ENCODE data around the gene LIMA1.

LIMA1 gene

DNA sequence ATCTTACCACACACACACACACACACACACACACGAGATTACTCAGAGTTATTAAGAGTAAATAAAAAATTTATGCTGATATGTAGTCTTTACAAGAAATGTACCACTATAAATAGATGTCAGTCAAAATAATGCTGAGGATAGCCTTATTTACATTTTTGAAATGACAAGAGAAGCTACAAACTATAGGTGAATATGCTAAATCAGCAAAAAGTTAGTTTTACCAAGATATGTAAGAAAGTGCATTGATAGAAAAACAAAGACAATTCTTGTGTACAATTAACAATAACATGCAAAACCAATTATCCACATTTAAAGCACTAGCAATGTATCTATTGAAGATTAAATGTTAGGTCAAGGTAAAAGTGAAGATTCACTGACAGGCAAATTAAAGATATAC, 69.3 kb downstream of the LIMA1 start:
- DNase-seq = no peak

DNA sequence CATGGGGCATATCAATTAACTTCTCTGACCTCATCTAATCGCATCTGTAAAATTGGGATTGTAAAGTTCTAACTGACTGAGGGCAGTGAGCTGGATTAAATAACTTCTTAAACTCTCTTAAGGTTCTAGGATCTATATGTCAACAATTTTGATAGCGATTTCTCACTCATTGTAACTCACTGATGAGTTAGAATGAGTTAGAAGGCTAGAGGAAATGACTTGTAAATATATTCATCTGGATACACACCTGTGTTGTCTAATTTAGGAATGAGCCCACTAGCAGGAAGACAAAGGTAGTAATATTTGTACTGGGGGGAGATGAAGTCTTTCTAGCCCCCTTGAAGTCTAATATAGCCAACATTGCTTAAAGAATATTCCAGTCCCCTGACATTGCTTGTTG, 69.9 kb downstream of the LIMA1 start:
- no peak for DNase-seq

DNA sequence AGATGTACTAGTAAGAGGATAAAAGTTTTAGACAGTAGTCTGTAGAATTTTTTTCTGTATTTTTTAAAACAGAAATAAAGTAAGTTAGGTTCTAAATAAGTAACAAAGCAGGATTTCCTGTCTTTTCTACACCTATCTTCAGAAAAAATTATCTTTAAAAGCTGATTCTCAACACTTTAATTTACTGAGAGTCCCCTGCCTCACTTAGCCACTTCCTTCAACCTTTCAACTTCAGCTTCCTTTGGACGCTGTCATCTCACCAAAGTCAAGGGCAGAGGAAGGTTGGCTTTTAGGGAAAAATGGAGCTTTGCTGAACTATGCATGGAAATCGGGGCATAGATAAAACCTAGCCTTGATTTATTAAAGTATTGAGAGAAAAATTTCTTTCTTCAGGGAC, 71.3 kb downstream of the LIMA1 start:
- DNase-seq = no peak

DNA sequence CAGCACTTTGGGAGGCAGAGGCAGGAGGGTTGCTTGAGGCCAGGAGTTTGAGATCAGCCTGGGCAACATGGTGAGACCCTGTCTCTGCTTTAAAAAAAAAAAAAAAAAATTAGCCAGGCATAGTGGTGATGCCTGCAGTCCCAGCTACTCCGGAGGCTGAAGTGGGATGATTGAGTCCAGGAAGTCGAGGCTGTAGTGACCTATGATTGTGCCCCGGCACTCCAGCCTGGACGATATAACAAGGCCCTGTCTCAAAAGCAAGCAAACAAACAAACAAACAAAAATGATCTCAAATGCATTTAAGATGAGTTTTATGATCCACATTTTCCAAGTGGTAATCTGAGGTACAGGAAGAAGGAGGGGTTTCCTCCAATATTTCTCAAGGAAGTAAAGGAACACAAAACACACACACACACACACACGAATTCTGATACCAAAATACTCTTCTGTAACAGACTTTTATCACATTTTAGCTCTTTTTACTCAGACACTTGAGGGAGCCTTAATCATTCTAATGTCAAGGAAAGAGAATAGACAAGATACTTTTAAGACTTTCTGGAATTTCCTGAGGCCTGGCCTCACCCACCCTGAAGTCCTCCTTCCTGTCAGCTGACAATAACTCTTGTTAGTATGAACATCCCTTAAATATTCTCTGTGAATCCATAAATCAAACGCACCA, 71.8 kb downstream of the LIMA1 start:
- DNase-seq = no peak

DNA sequence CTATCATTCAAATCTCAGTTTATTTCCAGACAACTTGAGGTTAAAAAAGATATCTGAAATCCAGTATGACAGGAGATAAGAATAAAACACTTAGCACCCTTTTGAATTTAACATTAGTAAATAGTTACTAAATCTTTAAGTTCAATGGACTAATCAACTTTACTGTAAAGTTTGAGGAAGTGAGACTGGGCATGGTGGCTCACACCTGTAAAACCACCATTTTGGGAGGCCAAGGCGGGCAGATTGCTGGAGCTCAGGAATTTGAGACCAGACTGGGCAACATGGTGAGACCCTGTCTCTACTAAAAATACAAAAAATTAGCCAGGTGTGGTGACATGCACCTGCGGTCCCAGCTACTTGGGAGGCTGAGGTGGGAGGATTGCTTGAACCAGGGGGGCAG, 75.9 kb downstream of the LIMA1 start:
- no peak for DNase-seq

DNA sequence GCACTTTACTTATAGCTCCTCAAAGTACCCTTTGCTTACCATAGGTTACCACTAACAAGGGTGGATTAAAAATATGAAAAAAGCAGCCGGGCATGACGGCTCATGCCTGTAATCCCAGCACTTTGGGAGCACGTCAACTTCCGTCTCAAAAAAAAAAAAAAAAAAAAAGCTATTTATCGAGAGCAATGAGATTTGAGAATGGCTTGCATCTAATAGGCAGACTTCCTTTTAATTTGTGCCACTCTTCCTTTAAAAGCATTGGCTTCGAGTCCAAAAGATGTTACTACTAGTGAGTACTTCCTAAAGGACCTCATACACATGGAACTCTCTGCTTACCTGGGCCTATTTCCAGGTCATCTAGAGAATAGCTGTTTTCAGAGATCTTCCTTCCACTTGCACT, 77.7 kb downstream of the LIMA1 start:
- no peak for DNase-seq

DNA sequence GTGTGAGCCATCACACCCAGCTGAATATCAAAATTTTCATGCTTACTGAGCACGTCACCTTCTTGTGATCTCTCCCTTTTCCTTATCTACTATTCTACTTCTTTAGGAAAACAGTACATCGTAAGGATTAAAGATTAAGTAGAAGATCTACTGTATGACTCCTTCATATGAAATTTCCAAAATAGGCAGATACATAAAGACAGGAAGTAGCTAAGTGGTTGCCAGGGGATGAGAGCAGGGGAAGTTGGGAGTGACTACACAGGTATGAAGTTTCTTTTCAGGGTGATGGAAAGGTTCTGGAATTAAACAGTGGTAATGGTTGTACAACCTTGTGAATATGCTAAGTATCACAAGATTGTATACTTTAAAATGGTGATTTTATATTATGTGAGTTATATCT, 79.6 kb downstream of the LIMA1 start:
- DNase-seq = no peak

DNA sequence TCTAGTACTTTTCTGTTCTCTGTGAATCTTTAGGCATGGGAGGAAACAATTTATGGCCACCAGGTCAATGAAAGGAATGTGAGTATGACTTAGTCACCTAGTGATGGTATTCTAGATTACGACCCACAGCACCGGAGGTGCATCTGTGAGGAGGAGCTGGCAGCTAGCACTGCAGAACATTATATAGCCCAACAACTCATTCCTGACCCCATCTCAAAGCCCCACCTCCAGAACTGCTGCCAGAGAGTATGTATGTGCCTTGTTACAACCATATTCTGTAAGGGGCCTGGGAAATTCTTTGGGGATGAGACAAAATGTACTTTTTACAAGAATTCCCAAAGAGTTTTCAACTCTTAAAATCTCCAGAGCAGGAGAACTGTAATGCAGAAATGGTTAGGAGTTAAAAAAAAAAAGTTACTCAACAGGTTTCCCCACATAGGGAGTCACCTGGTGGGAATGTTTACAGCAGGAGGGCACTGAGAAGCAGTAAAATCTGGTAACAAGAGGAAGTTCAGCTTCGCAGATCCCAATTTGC, 81.3 kb downstream of the LIMA1 start:
- peak; percentile 10 for DNase-seq

DNA sequence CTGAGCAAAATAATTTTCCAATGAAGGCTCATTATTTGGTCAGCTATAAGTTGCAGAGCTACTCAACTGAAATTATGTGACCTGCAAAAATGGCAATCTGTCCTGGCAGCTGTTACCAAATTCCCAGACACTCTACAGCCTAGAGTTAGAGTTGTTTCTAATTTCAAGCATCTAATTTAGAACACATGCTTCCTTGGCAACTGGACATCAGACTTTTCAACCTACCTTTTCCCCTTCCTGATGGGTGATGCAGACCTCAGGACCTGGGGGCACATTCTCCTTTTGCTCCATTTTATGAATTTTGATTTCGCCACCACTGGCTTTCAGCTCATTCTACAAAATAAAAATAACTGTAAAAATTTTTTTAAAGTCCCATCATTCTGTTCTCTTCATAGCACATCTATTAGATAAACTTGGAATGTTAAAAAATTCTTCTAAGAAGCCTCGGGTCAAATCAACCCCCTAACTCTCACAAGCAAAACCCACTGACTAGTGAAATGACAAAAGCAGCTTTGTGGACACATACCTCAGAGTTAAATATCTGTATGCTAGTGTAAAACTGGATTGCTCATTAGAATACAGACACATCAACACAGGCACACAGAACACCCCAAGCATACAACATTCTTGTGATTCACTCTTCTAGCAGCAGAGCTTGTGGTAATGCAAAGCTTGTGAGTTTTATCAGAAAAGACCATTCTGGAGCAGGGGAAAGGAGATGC, 82.6 kb downstream of the LIMA1 start:
- DNase-seq = no peak

DNA sequence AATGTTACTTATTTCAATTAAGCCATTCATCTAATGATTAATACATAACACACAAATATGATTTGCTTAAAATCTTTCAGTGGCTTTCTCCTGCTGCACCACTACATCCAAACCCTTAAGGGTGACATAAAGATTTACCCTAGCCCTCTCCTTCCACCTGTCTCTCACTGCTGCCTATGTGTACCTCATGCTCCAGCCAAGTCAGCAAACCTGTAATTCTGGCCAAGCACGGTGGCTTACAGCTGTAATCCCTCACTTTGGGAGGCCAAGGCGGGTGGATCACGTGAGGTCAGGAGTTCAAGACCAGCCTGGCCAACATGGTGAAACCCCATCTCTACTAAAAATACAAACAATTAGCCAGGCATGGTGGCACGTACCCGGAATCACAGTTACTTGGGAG, 84.5 kb downstream of the LIMA1 start:
- no peak for DNase-seq

DNA sequence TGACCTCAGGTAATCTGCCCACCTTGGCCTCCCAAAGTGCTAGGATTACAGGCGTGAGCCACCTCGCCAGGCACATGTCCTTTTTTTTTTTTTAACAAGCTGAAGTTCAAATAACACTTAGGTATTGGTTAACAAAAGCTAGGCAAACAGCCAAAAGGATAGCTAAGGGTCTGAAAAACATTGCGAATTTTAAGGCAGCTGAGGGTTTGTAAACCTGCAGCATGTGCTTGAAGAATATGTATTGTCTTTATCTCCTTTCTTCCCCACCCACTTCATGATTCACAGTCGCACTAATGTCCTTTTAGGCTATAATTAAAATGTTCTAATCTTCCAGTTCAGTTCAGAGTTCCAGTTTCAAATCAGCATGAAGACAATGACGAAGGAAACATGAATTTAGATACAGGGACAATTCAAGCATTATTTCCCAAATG, 86.0 kb downstream of the LIMA1 start:
- DNase-seq = peak; percentile 20

DNA sequence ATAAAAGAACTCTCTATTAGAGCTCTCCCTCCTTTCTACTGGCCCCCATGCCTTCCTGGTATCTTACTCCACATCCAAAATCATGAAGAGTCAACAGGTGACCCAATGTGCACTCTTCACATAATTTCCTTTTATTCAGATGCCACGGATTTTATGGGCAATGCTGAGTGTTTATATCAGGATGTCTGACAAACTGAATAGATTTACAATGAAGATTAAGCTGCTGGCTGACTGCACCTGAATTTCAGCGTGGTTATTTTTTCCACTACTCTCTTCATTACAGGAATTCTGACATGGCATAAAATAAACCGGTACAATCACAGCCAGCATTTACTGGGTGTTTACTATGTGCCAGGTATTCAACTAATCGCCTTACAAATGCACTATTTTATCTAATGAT, 86.8 kb downstream of the LIMA1 start:
- DNase-seq = no peak

DNA sequence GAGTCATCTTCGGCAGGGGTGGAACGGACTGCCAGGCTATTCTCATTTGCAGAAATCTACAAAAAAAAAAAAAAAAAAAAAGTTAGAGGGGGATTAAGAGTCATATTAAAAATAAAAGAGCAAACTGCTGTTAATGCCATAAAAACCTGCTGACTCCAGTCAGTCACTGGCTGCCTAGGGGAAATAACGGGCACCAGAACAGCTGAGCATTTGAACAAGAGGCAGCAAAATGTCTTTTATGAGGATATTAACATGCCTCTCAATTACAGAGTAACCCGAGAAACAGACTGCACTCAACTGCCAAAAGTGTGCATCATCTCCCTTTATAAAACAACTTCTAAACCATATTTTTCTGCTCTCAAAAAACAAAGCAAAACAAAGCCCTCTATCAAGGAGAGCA, 87.5 kb downstream of the LIMA1 start:
- no peak for DNase-seq

DNA sequence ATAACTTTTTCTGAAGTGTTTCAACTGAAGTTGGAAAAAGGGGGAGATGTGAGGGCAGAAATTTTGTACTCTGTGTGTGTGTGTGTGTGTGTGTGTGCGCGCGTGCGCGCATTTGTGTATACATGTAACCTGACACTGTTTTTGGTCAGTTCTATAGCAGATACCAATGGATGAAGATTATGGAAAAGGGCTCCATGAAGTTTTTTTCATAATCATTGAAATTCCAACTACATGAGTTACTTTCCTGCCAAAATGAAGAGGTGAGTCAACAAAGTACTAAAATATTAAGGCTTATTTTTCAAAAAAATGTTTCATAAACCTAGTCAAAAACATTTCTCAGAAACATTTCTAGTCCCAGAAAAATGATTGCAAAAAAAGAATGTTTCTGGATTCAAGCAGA, 90.4 kb downstream of the LIMA1 start:
- DNase-seq = no peak

DNA sequence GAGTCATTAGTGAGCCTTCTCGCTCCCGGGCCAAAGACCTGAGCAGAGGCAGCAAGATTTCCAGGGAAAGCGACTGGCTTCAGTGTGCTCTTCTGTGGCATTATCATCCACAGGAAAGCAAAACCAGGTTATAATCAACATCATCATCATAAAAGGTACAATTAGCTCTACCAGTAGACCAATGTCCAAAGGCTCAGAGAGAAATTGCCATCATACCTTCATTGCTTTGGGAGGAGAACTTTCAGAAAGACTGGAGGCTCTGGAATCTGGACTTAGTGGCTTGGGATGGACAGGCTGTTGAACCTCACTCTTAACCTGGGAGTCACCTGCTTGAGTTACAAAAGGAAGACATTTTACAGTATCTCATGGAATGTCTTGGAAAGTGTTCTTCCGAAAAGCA, 91.1 kb downstream of the LIMA1 start:
- DNase-seq = no peak

DNA sequence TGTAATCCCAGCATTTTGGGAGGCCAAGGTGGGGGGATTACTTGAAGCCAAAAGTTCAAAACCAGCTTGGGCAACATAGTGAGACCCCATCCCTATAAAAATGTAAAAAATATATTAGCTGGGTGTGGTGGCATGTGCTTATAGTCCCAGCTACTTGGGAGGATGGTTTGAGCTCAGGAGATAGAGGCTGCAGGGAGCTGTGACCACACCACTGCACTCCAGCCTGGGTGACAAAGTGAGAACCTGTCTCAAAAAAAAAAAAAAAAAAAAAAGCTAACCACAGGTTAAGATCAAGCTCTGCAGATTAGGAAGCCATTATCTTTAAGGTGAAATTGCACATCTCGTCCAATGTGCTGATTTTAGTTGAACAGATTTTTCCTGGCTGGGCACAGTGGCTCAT, 92.5 kb downstream of the LIMA1 start:
- DNase-seq = no peak

DNA sequence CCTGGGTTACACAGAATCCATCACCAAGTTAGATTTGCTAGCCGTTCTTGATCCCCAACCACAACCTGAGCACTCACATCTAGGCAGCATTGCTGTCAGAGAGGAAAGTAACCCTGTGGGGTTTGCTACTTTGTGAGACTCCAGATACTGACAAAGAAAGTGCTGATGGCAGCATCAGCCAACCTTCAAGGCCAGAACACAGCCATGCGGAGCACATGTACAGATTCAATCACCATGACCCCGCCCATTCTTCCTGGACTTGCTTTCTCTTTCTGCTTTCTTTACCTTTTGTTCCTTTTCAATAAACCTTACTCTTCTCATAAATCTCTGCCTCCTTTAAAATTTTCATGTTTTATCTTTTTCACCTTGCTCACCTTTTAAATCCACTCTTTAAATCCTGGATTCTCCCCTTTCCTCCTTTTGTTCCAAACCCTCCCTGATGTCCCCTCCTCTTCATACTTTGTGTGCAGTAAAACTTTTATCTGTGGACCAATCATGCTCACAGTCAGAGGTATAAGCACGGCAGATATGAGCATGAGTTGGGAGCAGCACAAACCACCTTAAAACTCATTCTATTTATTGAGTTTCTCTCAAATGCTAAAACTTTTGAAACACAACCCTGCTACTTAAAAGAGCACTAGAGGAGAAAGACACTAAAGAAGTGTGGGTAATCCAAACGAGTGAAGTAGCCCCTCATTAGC, 94.3 kb downstream of the LIMA1 start:
- DNase-seq = no peak

DNA sequence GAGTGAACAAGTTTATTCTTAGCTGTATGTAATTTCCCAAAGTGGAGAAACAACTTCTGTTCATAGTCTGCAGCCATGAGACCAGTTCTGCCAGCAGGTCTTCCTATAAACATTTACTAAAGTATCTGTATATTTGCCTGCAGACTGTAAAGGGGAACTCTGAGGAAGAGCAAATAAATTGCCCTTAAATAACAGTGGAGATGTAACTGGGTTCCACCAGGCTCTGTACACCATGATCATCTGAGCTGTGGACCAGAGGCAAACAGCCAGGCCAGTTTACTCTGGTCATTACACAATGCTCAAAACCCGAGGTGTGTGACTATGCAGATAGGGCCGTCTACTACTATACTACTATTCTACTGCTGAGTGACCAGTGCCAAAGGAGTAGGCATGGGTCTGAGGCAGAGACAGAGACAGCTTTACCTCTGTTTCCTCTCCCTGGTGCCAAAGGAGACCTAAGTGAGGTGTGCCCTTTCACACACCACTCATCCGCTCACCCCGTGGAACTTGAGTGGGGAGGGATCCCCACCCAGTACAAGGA, 95.0 kb downstream of the LIMA1 start:
- DNase-seq = no peak

DNA sequence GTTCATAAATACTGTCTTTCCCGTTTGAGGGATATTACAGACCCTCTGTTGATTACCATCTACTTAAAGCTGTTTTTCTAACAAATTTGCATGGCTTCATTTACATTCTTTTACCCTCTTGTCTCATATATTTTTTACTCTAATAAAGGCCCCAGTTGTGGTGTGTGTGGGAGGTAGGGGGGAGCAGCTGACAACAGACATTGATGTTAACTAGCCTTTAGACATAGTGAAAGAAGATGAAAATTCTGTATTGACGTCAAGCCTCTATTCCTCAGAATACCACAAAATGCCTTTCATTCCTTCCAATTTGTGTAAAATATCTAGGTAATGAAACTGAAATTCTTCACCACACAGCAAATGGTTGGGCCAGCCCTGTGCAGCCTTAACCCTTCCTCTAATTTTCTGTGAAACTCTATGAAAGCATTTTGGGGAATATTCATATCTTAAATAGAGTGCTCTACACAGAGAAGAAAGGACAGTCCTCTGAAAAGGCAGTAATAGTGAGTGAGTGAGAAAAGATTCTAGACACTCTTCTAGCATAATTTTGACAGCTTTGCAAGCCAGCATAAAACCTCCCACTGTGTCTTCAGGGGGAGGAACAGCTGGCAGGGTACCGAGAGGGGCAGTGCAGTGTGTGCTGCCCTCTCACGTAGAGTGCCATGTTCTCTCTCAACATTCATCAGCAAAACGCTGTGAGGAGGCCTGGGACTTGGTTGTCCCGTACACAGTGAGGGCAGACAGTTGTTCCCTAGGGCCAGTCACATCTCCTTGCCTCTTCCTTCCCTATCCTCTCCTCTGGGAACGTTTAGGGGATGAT, 96.0 kb downstream of the LIMA1 start:
- DNase-seq = no peak

DNA sequence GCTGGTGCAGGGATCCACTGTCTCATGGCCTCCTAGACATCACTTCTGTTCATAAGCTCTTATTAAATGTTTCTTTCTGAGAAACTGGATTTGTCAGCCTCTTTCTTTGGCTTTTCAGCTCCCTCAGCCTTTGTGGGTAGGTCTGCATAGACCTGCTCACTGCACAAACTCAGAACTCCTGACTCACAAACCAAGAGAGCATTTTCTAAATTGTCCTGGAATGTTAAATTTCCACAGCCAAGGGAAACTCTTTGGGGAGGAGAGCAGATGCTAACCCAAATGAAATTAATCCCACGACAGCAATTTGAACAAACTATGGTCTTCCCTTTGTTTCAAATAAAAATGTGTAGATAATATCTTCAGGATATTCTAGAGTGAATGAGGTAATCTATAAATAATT, 96.6 kb downstream of the LIMA1 start:
- no peak for DNase-seq

DNA sequence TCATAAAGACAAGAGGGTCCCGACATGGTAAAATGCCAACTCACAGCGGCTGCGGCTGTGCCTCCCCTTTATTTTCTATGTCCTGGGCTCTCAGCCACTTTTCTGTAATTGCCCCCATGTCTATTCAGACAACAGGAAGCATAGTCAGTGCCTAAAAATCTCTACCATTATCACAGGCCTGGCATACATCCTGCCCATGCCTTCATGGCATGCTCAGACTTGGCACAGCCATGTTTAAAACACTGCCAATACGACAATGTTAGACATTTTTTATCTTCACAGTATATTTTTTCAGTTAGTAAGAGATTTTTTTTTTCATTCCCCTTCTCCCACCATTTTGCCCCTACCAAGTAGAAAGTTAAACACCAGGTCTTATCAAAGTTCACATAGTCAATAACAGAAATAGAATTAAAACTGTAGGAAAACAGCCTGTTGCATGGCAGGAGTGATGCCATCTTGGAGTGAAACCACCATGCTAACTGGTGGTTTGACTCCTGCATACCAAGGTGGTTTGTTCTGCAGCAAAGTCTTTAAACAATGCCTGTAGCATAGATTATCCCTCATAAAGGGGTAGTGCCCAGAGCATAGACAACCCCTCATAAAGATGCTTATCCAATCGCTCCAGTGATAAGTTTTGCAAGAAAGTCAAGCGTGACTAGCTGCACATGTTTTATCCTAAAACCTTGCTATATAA, 97.2 kb downstream of the LIMA1 start:
- no peak for DNase-seq

DNA sequence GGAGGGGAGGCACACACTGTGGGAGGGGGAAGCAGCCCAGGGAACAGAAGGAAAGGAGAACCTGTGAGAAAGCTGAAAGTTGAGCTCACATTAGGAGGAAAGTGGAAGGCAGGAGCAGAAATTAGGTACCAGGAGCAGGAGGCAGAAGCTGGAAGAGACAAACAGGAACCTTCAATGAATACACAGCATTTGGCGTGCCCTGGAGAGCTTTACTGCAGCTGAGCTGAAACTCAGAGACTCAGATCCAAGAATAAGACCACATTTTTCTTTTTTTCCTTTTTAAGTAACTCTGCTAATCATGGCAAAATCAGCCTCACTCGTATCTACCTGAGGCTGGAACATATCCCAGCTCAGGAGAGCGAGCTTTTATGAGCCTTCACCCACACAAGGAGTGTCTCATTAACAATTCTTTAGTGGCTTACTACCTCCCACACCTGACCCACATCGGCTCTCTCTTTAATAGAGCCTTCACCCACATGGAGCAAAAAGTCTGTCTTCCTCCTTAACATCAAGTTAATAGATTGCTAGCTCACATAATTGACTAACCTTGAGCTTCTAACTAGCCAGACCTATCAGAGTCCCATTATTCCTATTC, 97.9 kb downstream of the LIMA1 start:
- no peak for DNase-seq

All from NCI-H774 (cell line).